CD14-positive monocyte (primary cell): ENCODE data around the gene DPF3. TPM values are rescaled to one million over a fixed set of nuclear protein-coding genes. Genes with fewer than 3 reads are reported as not detected.

Experiments
- DNase-seq, 3 donors: peaks; one replicate each; pipeline ENCODE4 v3.0.0-alpha.2; 2011 to 2022
- H2AFZ ChIP-seq: 2 replicates; pipeline ENCODE4 v1.6.0; 2012; ENCODE audit warnings: mild to moderate bottlenecking, low read depth, low read length, inconsistent platforms; ENCODE audit not compliant: insufficient read depth, poor library complexity, severe bottlenecking
- H3K27ac ChIP-seq, 2 donors: 1 replicate in 1 of 2; 2 replicates in 1 of 2; pipeline ENCODE4 v1.5.1; 2012 to 2013; ENCODE audit warnings: low read length in 2 of 2, control low read depth in 1 of 2, inconsistent platforms in 1 of 2, low read depth in 1 of 2, mild to moderate bottlenecking in 1 of 2
- H3K27me3 ChIP-seq, 2 donors: one replicate each; pipeline versions ENCODE4 v1.6.0 to v1.6.1; 2011 to 2013; ENCODE audit warnings: low read length in 2 of 2; ENCODE audit not compliant: control insufficient read depth in 2 of 2, insufficient read depth in 2 of 2
- H3K36me3 ChIP-seq, 2 donors: replicated peaks in 1 of 2; 1 replicate in 1 of 2; 2 replicates in 1 of 2; pipeline versions ENCODE4 v1.5.1 to v1.6.1; 2012 to 2013; ENCODE audit warnings: low read length in 2 of 2, control low read depth in 1 of 2, inconsistent platforms in 1 of 2, mild to moderate bottlenecking in 1 of 2; ENCODE audit not compliant: insufficient read depth in 2 of 2, control insufficient read depth in 1 of 2
- H3K4me1 ChIP-seq, 2 donors: 1 replicate in 1 of 2; 2 replicates in 1 of 2; pipeline versions ENCODE4 v1.5.1 to v1.6.1; 2012 to 2013; ENCODE audit warnings: low read length in 2 of 2, control low read depth in 1 of 2, inconsistent platforms in 1 of 2, mild to moderate bottlenecking in 1 of 2, moderate library complexity in 1 of 2; ENCODE audit not compliant: insufficient read depth in 2 of 2, control insufficient read depth in 1 of 2
- H3K4me2 ChIP-seq: replicated peaks from 2 replicates; pipeline ENCODE3; 2012; ENCODE audit warnings: low read length, moderate library complexity, mild to moderate bottlenecking; ENCODE audit not compliant: poor library complexity, severe bottlenecking; ENCODE audit errors: extremely low read depth
- H3K4me3 ChIP-seq, 3 experiments: fragments of 200-600 bp in 1 of 3; sonication (generic) in 1 of 3; replicated peaks in 1 of 3; 1 replicate in 2 of 3; 2 replicates in 1 of 3; pipeline ENCODE4 v1.5.1; 2011 to 2013; ENCODE audit warnings: low read length in 3 of 3, mild to moderate bottlenecking in 3 of 3, control low read depth in 2 of 3, low read depth in 2 of 3, inconsistent platforms in 1 of 3, moderate library complexity in 1 of 3
- H3K79me2 ChIP-seq: 2 replicates; pipeline ENCODE4 v1.6.0; 2012; ENCODE audit warnings: mild to moderate bottlenecking, control low read depth, inconsistent platforms, low read length, moderate library complexity; ENCODE audit not compliant: insufficient read depth
- H3K9ac ChIP-seq: 2 replicates; pipeline ENCODE4 v1.6.0; 2017; ENCODE audit warnings: low read length, mild to moderate bottlenecking; ENCODE audit not compliant: insufficient read depth, poor library complexity, severe bottlenecking
- H3K9me3 ChIP-seq, 2 donors: replicated peaks in 1 of 2; 1 replicate in 1 of 2; 2 replicates in 1 of 2; pipeline versions ENCODE4 v1.5.1 to v1.6.1; 2012 to 2013; ENCODE audit warnings: low read length in 2 of 2, control low read depth in 1 of 2; ENCODE audit not compliant: control insufficient read depth in 1 of 2, insufficient read depth in 1 of 2
- H4K20me1 ChIP-seq: 2 replicates; pipeline ENCODE4 v1.6.0; 2012; ENCODE audit warnings: mild to moderate bottlenecking, low read length, control low read depth, moderate library complexity; ENCODE audit not compliant: insufficient read depth
- H3K27ac Mint-ChIP-seq, 7 donors: one replicate each; pipeline ENCODE4 v1.8.0; 2020; ENCODE audit warnings: mild to moderate bottlenecking in 7 of 7, mixed read lengths in 7 of 7, moderate library complexity in 6 of 7, inconsistent platforms in 2 of 7
- H3K27me3 Mint-ChIP-seq, 3 donors: one replicate each; pipeline ENCODE4 v1.8.0; 2021 to 2022; ENCODE audit warnings: low read depth in 3 of 3, mild to moderate bottlenecking in 3 of 3, mixed read lengths in 3 of 3, moderate library complexity in 3 of 3, inconsistent platforms in 1 of 3
- H3K36me3 Mint-ChIP-seq, 2 donors: one replicate each; pipeline ENCODE4 v1.8.0; 2020; ENCODE audit warnings: mixed read lengths in 2 of 2, inconsistent platforms in 1 of 2, mild to moderate bottlenecking in 1 of 2
- H3K4me1 Mint-ChIP-seq: one replicate; pipeline ENCODE4 v1.8.0; 2020; ENCODE audit warnings: mild to moderate bottlenecking, mixed read lengths
- H3K4me3 Mint-ChIP-seq, 2 donors: one replicate each; pipeline ENCODE4 v1.8.0; 2020; ENCODE audit warnings: mild to moderate bottlenecking in 2 of 2, mixed read lengths in 2 of 2, moderate library complexity in 1 of 2
- H3K9me3 Mint-ChIP-seq, 7 donors: one replicate each; pipeline ENCODE4 v1.8.0; 2020 to 2022; ENCODE audit warnings: mixed read lengths in 7 of 7, mild to moderate bottlenecking in 6 of 7, moderate library complexity in 6 of 7, inconsistent platforms in 2 of 7
- CTCF ChIP-seq: fragments of 200-600 bp; IDR thresholded peaks from one replicate; pipeline ENCODE4 v1.8.0; 2022; ENCODE audit warnings: antibody characterized with exemption, mild to moderate bottlenecking
- WGBS: methylation state at CpG from one replicate; pipeline ENCODE4 v1.1.5; 2013; ENCODE audit warnings: missing lambda C conversion rate; ENCODE audit not compliant: insufficient coverage; 5-methylcytosine and 5-hydroxymethylcytosine counted together
- intact Hi-C, 2 donors: fragments of 100-400 bp; cut with micrococcal nuclease; formaldehyde crosslinking; loops; one replicate each; pipeline versions ENCODE4 v1.15.0 to v1.15.1; 2023
- polyA plus RNA-seq, 3 donors: library from polyadenylated mRNA; depleted of rRNA in 1 of 3; unstranded in 2 of 3; stranded (reverse) in 1 of 3; fragments of 300-500 nt in 2 of 3; fragments of >200 nt in 1 of 3; fragmentation: Illumina TruSeq in 2 of 3; gene quantifications; 1 replicate in 2 of 3; 2 replicates in 1 of 3; pipeline ENCODE4 v1.2.3, GENCODE V29; 2012 to 2021

The DPF3 gene
- polyA plus RNA-seq, 3 donors: 0.33 to 0.39 TPM; not detected in 1

GRCh38 chr14:72845196-72845595, 48.7 kb downstream of the DPF3 start:
- H3K27ac ChIP-seq: no peak overlapping the region
- WGBS: 94% methylated on average over 3 of the region's 4 CpGs
- no peak for DNase-seq
- Mint-ChIP-seq H3K36me3 (no peaks in the 10 kb centered on the region), H3K4me3 (no peak overlapping the region), H3K27me3 (peaks cover 4 to 12% (median 9%) of the 10 kb centered on the region in 3 donors), H3K27ac (no peak overlapping the region), H3K9me3 (no peaks in the 10 kb centered on the region), H3K4me1 (no peaks in the 10 kb centered on the region)
- H2AFZ ChIP-seq: no peak overlapping the region
- no peaks in the 10 kb centered on the region for H3K79me2 ChIP-seq
- TF ChIP-seq CTCF: no peak
- H4K20me1 ChIP-seq: no peaks in the 10 kb centered on the region
- H3K4me3 ChIP-seq: no peak overlapping the region
- intact Hi-C loops: no loop called here
- no peaks in the 10 kb centered on the region for H3K27me3 ChIP-seq
- H3K9me3 ChIP-seq: no peaks in the 10 kb centered on the region
- H3K9ac ChIP-seq: no peak overlapping the region
- H3K36me3 ChIP-seq: no peaks in the 10 kb centered on the region
- no peaks in the 10 kb centered on the region for H3K4me1 ChIP-seq
- H3K4me2 ChIP-seq: no peak overlapping the region

- H3K27ac Mint-ChIP-seq: no peak overlapping the region
- no peaks in the 10 kb centered on the region for H3K4me1 ChIP-seq
- intact Hi-C loops: no loop called here
- H3K36me3 Mint-ChIP-seq: no peaks in the 10 kb centered on the region
- no peaks in the 10 kb centered on the region for H3K9me3 Mint-ChIP-seq
- no peak overlapping the region for H3K9ac ChIP-seq
- peaks cover 4 to 12% (median 9%) of the 10 kb centered on the region in 3 donors for H3K27me3 Mint-ChIP-seq
- no peak for TF ChIP-seq CTCF
- H3K4me3 ChIP-seq: no peak overlapping the region
- H3K79me2 ChIP-seq: no peaks in the 10 kb centered on the region
- H3K36me3 ChIP-seq: no peaks in the 10 kb centered on the region
- no peak overlapping the region for H2AFZ ChIP-seq
- no peak overlapping the region for H3K27ac ChIP-seq
- no peak for DNase-seq
- no peaks in the 10 kb centered on the region for H3K9me3 ChIP-seq
- H3K27me3 ChIP-seq: no peaks in the 10 kb centered on the region
- H3K4me2 ChIP-seq: no peak overlapping the region
- no peaks in the 10 kb centered on the region for H3K4me1 Mint-ChIP-seq
- no peak overlapping the region for H3K4me3 Mint-ChIP-seq
- WGBS: 83% methylated on average over 2 of the region's 3 CpGs
- H4K20me1 ChIP-seq: no peaks in the 10 kb centered on the region
Observed at GRCh38 chr14:72844524-72844923, 49.4 kb downstream of the DPF3 start.
